WTC11 (cell line): ENCODE data around the gene BCL7A. TPM values are rescaled to one million over a fixed set of nuclear protein-coding genes. Genes with fewer than 3 reads are reported as not detected.

Experiments
- ATAC-seq: fragments of 200-7000 bp; cut with Tn5 transposase; 2 replicates; pipeline ENCODE4 v1.10.0; 2021; ENCODE audit warnings: mild to moderate bottlenecking, moderate library complexity
- CTCF ChIA-PET: fragments of 300-600 bp; sonication (Branson Sonifier 250); formaldehyde crosslinking; loops from one replicate; lab custom pipeline; 2021; ENCODE audit warnings: antibody characterized with exemption; lab: Charles Lee
- POLR2A ChIA-PET: fragments of 350-600 bp; sonication (Branson Sonifier 250); formaldehyde crosslinking; loops from one replicate; lab custom pipeline; 2021; ENCODE audit warnings: antibody characterized with exemption; lab: Charles Lee
- DNase-seq: peaks from one replicate; pipeline ENCODE4 v3.0.0; 2021; ENCODE audit warnings: low spot score
- H3K27ac Mint-ChIP-seq: 2 replicates; pipeline ENCODE4 v1.8.0; 2021; ENCODE audit warnings: mixed read lengths
- H3K27me3 Mint-ChIP-seq: 2 replicates; pipeline ENCODE4 v1.8.0; 2021; ENCODE audit warnings: low read depth, mild to moderate bottlenecking, moderate library complexity, mixed read lengths
- H3K36me3 Mint-ChIP-seq: 2 replicates; pipeline ENCODE4 v1.8.0; 2021; ENCODE audit warnings: mixed read lengths
- H3K4me1 Mint-ChIP-seq: 2 replicates; pipeline ENCODE4 v1.8.0; 2022; ENCODE audit warnings: mixed read lengths
- H3K4me3 Mint-ChIP-seq: 2 replicates; pipeline ENCODE4 v1.8.0; 2021; ENCODE audit warnings: mild to moderate bottlenecking, moderate library complexity, mixed read lengths
- H3K9me3 Mint-ChIP-seq: 2 replicates; pipeline ENCODE4 v1.8.0; 2021; ENCODE audit warnings: mixed read lengths
- ERG ChIP-seq: fragments of 250-450 bp; sonication (Bioruptor Pico); IDR thresholded peaks from 2 replicates; pipeline ENCODE4 v1.8.0; 2021; ENCODE audit warnings: mild to moderate bottlenecking
- ETV6 ChIP-seq: sonication (generic); formaldehyde crosslinking; IDR thresholded peaks from 2 replicates; pipeline ENCODE4 v1.8.1; 2022; ENCODE audit warnings: mild to moderate bottlenecking, missing genetic modification reagents
- FOXP1 ChIP-seq: sonication (generic); formaldehyde crosslinking; IDR thresholded peaks from 2 replicates; pipeline ENCODE4 v1.8.0; 2022; ENCODE audit warnings: missing genetic modification reagents, mild to moderate bottlenecking, moderate library complexity, borderline replicate concordance
- FOXP4 ChIP-seq: sonication (generic); formaldehyde crosslinking; IDR thresholded peaks from 2 replicates; pipeline ENCODE4 v1.8.0; 2022; ENCODE audit warnings: mild to moderate bottlenecking, missing genetic modification reagents
- IRF2 ChIP-seq: sonication (generic); formaldehyde crosslinking; IDR thresholded peaks from 2 replicates; pipeline ENCODE4 v1.8.0; 2022; ENCODE audit warnings: low read depth, missing genetic modification reagents, borderline replicate concordance
- MAX ChIP-seq: sonication (generic); formaldehyde crosslinking; IDR thresholded peaks from 2 replicates; pipeline ENCODE4 v1.8.0; 2022; ENCODE audit warnings: mild to moderate bottlenecking, missing genetic modification reagents
- PRDM15 ChIP-seq: sonication (generic); formaldehyde crosslinking; IDR thresholded peaks from 2 replicates; pipeline ENCODE4 v1.8.0; 2022; ENCODE audit warnings: missing genetic modification reagents
- PREB ChIP-seq: sonication (generic); formaldehyde crosslinking; IDR thresholded peaks from 2 replicates; pipeline ENCODE4 v1.8.1; 2022; ENCODE audit warnings: mild to moderate bottlenecking, missing genetic modification reagents, moderate library complexity, borderline replicate concordance
- PRRX2 ChIP-seq: fragments of 250-450 bp; sonication (Bioruptor Pico); IDR thresholded peaks from 2 replicates; pipeline ENCODE4 v1.8.0; 2021; ENCODE audit warnings: mild to moderate bottlenecking
- RELA ChIP-seq: sonication (generic); formaldehyde crosslinking; IDR thresholded peaks from 2 replicates; pipeline ENCODE4 v1.8.1; 2022; ENCODE audit warnings: missing genetic modification reagents, mild to moderate bottlenecking, borderline replicate concordance
- SP1 ChIP-seq: sonication (generic); formaldehyde crosslinking; conservative IDR thresholded peaks from 2 replicates; pipeline ENCODE4 v1.8.1; 2022; ENCODE audit warnings: missing genetic modification reagents
- STAT6 ChIP-seq: sonication (generic); formaldehyde crosslinking; conservative IDR thresholded peaks from 2 replicates; pipeline ENCODE4 v1.8.1; 2023; ENCODE audit warnings: mild to moderate bottlenecking, low read depth, missing genetic modification reagents, moderate library complexity
- ZNF219 ChIP-seq: sonication (generic); formaldehyde crosslinking; IDR thresholded peaks from 2 replicates; pipeline ENCODE4 v1.8.0; 2023; ENCODE audit warnings: missing genetic modification reagents, mild to moderate bottlenecking, borderline replicate concordance
- total RNA-seq: library from RNA; stranded (reverse); gene quantifications from 3 replicates; pipeline ENCODE4 v1.2.3, GENCODE V29; 2021
- TF ChIP-seq, protein P1 (sequence below): fragments of 250-450 bp; sonication (Bioruptor Pico); IDR thresholded peaks from 2 replicates; pipeline ENCODE4 v1.9.0; 2021; ENCODE audit warnings: mild to moderate bottlenecking, borderline replicate concordance
- TF ChIP-seq, protein P2 (sequence below): sonication (generic); formaldehyde crosslinking; IDR thresholded peaks from 2 replicates; pipeline ENCODE4 v1.8.1; 2023; ENCODE audit warnings: mild to moderate bottlenecking, missing genetic modification reagents

BCL7A gene
- total RNA-seq, 1 experiment from 2014 or later, result 19.7 TPM

- no peak for DNase-seq
- CTCF ChIA-PET, result interaction anchor here (1.0 to 1.5 kb wide), 2 partner anchors 23 to 30 kb away, joined by 5 to 7 read pairs; no protein-coding TSS in a partner anchor
- H3K4me1 Mint-ChIP-seq, result peaks cover 37% of the 10 kb centered on the region
- no peak overlapping the region for H3K27ac Mint-ChIP-seq
- TF ChIP-seq FOXP4 (no peak), FOXP1 (CRISPR knock-in tag) (no peak), ZNF219 (CRISPR knock-in tag) (no peak), IRF2 (CRISPR knock-in tag) (no peak), ETV6 (no peak), PRDM15 (CRISPR knock-in tag) (no peak)
- TF ChIP-seq, protein P1, sequence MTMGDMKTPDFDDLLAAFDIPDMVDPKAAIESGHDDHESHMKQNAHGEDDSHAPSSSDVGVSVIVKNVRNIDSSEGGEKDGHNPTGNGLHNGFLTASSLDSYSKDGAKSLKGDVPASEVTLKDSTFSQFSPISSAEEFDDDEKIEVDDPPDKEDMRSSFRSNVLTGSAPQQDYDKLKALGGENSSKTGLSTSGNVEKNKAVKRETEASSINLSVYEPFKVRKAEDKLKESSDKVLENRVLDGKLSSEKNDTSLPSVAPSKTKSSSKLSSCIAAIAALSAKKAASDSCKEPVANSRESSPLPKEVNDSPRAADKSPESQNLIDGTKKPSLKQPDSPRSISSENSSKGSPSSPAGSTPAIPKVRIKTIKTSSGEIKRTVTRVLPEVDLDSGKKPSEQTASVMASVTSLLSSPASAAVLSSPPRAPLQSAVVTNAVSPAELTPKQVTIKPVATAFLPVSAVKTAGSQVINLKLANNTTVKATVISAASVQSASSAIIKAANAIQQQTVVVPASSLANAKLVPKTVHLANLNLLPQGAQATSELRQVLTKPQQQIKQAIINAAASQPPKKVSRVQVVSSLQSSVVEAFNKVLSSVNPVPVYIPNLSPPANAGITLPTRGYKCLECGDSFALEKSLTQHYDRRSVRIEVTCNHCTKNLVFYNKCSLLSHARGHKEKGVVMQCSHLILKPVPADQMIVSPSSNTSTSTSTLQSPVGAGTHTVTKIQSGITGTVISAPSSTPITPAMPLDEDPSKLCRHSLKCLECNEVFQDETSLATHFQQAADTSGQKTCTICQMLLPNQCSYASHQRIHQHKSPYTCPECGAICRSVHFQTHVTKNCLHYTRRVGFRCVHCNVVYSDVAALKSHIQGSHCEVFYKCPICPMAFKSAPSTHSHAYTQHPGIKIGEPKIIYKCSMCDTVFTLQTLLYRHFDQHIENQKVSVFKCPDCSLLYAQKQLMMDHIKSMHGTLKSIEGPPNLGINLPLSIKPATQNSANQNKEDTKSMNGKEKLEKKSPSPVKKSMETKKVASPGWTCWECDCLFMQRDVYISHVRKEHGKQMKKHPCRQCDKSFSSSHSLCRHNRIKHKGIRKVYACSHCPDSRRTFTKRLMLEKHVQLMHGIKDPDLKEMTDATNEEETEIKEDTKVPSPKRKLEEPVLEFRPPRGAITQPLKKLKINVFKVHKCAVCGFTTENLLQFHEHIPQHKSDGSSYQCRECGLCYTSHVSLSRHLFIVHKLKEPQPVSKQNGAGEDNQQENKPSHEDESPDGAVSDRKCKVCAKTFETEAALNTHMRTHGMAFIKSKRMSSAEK (CRISPR knock-in tag), result no peak
- TF ChIP-seq, protein P2, sequence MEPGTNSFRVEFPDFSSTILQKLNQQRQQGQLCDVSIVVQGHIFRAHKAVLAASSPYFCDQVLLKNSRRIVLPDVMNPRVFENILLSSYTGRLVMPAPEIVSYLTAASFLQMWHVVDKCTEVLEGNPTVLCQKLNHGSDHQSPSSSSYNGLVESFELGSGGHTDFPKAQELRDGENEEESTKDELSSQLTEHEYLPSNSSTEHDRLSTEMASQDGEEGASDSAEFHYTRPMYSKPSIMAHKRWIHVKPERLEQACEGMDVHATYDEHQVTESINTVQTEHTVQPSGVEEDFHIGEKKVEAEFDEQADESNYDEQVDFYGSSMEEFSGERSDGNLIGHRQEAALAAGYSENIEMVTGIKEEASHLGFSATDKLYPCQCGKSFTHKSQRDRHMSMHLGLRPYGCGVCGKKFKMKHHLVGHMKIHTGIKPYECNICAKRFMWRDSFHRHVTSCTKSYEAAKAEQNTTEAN (CRISPR knock-in tag), result no peak
- no peak for ATAC-seq
- H3K36me3 Mint-ChIP-seq, result peaks cover 10% of the 10 kb centered on the region
- POLR2A ChIA-PET, result no interaction called here
- no peak overlapping the region for H3K4me3 Mint-ChIP-seq
- no peaks in the 10 kb centered on the region for H3K27me3 Mint-ChIP-seq
- peaks cover 5% of the 10 kb centered on the region for H3K9me3 Mint-ChIP-seq
Observed at GRCh38 chr12:122100568-122100967, 78.9 kb downstream of the BCL7A start.

DNA sequence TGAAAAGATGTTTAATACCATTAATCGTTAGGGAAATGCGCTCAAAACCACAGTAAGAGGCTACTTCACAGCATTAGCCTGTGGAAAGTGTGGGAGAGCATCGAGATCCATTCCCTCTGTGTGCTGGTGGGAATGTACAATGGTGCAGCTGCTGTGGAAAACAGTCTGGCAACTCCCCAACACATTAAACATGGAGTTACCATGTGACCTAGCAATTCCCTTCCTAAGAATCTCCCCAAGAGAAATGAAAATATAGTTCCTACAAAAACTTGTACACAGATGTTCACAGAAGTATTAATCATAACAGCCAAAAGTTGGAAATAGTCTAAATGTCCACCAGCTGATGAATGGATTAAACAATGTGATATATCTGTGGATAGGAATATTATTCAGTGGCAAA is 80.6 kb downstream of the BCL7A start:
- Mint-ChIP-seq H3K9me3 (peaks cover 5% of the 10 kb centered on the region), H3K36me3 (peaks cover 10% of the 10 kb centered on the region), H3K4me1 (peaks cover 38% of the 10 kb centered on the region), H3K4me3 (no peak overlapping the region), H3K27ac (no peak overlapping the region), H3K27me3 (no peaks in the 10 kb centered on the region)
- DNase-seq (no peak), ATAC-seq (no peak)
- ChIA-PET CTCF (no interaction called here), POLR2A (no interaction called here)
- TF ChIP-seq MAX (CRISPR knock-in tag), result no peak
- TF ChIP-seq IRF2 (CRISPR knock-in tag), result no peak
- TF ChIP-seq SP1 (CRISPR knock-in tag), result no peak
- TF ChIP-seq PREB (CRISPR knock-in tag), result no peak
- TF ChIP-seq RELA, result no peak
- TF ChIP-seq ERG (CRISPR knock-in tag), result no peak
- TF ChIP-seq STAT6 (CRISPR knock-in tag), result no peak
- no peak for TF ChIP-seq PRRX2 (CRISPR knock-in tag)
